Neural crest cell (in vitro differentiated cells): ENCODE results near the gene AFMID. TPM values are rescaled to one million over a fixed set of nuclear protein-coding genes. Genes with fewer than 3 reads are reported as not detected.

Experiments used
- DNase-seq: peaks from one replicate; pipeline ENCODE4 v3.0.0; 2021; ENCODE audit warnings: low read depth, mixed read lengths, low spot score
- H3K27ac Mint-ChIP-seq: one replicate; pipeline ENCODE4 v1.8.0; 2021; ENCODE audit warnings: mild to moderate bottlenecking, mixed read lengths; ENCODE audit not compliant: unreplicated experiment
- H3K27me3 Mint-ChIP-seq: 2 replicates; pipeline ENCODE4 v1.8.0; 2021; ENCODE audit warnings: low read depth, mild to moderate bottlenecking, mixed read lengths
- H3K36me3 Mint-ChIP-seq: 2 replicates; pipeline ENCODE4 v1.8.0; 2021; ENCODE audit warnings: low read depth, mild to moderate bottlenecking, mixed read lengths
- H3K4me1 Mint-ChIP-seq: 2 replicates; pipeline ENCODE4 v1.8.0; 2021; ENCODE audit warnings: mixed read lengths
- H3K4me3 Mint-ChIP-seq: one replicate; pipeline ENCODE4 v1.8.0; 2021; ENCODE audit warnings: mild to moderate bottlenecking, mixed read lengths
- H3K9me3 Mint-ChIP-seq: 2 replicates; pipeline ENCODE4 v1.8.0; 2021; ENCODE audit warnings: mixed read lengths
- CTCF ChIP-seq: fragments of 200-600 bp; sonication (generic); conservative IDR thresholded peaks from 2 replicates; pipeline ENCODE4 v1.5.0; 2021; ENCODE audit warnings: antibody characterized with exemption, mild to moderate bottlenecking
- total RNA-seq: library from RNA; stranded (reverse); gene quantifications from 2 replicates; pipeline ENCODE4 v1.2.1, GENCODE V29; 2021

The AFMID gene
- total RNA-seq, 1 donor from 2014 or later = 41.9 TPM

DNA sequence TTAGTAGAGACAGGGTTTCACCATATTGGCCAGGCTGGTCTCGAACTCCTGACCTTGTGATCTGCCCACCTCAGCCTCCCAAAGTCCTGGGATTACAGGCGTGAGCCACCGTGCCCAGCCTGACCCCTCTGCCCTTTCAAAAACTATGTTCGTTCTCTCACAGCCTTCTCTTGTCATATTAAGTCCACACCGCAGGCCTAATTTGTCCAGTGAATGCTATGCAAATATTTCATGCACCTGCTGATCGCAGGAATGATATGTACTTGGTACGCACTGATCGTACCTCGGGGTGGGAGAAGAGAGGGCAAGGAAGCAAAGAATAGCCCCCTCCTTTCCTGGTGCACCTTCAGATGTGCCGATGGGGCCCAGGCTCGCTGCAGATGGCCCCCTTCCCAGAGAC is 23.9 kb downstream of the AFMID start:
- Mint-ChIP-seq H3K27ac (no peak overlapping the region), H3K4me3 (peak overlapping the region; percentile 66), H3K9me3 (no peaks in the 10 kb centered on the region), H3K4me1 (peaks cover 11% of the 10 kb centered on the region), H3K36me3 (no peaks in the 10 kb centered on the region), H3K27me3 (no peaks in the 10 kb centered on the region)
- no peak for TF ChIP-seq CTCF
- DNase-seq = no peak

DNA sequence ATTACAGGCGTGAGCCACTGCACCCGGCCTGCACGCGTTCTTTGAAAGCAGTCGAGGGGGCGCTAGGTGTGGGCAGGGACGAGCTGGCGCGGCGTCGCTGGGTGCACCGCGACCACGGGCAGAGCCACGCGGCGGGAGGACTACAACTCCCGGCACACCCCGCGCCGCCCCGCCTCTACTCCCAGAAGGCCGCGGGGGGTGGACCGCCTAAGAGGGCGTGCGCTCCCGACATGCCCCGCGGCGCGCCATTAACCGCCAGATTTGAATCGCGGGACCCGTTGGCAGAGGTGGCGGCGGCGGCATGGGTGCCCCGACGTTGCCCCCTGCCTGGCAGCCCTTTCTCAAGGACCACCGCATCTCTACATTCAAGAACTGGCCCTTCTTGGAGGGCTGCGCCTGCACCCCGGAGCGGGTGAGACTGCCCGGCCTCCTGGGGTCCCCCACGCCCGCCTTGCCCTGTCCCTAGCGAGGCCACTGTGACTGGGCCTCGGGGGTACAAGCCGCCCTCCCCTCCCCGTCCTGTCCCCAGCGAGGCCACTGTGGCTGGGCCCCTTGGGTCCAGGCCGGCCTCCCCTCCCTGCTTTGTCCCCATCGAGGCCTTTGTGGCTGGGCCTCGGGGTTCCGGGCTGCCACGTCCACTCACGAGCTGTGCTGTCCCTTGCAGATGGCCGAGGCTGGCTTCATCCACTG is 27.0 kb downstream of the AFMID start, which contains the start of gene BIRC5:
Gene BIRC5 (plus strand): TSS at position 238 of the 690 bp plus-strand sequence. CDS start 64 bp downstream, at position 302.
- peak; percentile 91 for DNase-seq
- Mint-ChIP-seq H3K36me3 (peaks cover 9% of the 10 kb centered on the region), H3K27ac (peak within 1 kb of the TSS; percentile 98)

DNA sequence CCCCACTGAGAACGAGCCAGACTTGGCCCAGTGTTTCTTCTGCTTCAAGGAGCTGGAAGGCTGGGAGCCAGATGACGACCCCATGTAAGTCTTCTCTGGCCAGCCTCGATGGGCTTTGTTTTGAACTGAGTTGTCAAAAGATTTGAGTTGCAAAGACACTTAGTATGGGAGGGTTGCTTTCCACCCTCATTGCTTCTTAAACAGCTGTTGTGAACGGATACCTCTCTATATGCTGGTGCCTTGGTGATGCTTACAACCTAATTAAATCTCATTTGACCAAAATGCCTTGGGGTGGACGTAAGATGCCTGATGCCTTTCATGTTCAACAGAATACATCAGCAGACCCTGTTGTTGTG is 27.5 kb downstream of the AFMID start:
- Mint-ChIP-seq H3K27me3 (no peaks in the 10 kb centered on the region), H3K4me3 (peak overlapping the region; percentile 98)

More for the DNA sequence above, 27.0 kb downstream of the AFMID start, which contains the start of gene BIRC5:
- H3K4me3 Mint-ChIP-seq = peak within 1 kb of the TSS; percentile 98
- no peak for TF ChIP-seq CTCF
- peaks cover 17% of the 10 kb centered on the region for H3K4me1 Mint-ChIP-seq
- H3K9me3 Mint-ChIP-seq = no peaks in the 10 kb centered on the region
- H3K27me3 Mint-ChIP-seq = no peaks in the 10 kb centered on the region

GRCh38 chr17:78219396-78220150 is 32.4 kb downstream of the AFMID start:
- H3K27me3 Mint-ChIP-seq = no peaks in the 10 kb centered on the region
- peak overlapping the region; percentile 27 for H3K4me3 Mint-ChIP-seq
- no peak for TF ChIP-seq CTCF
- no peak for DNase-seq
- H3K4me1 Mint-ChIP-seq = peaks cover 24% of the 10 kb centered on the region
- peaks cover 16% of the 10 kb centered on the region for H3K36me3 Mint-ChIP-seq
- H3K27ac Mint-ChIP-seq = peak overlapping the region; percentile 19
- no peaks in the 10 kb centered on the region for H3K9me3 Mint-ChIP-seq

More for the DNA sequence above, 27.5 kb downstream of the AFMID start:
- Mint-ChIP-seq H3K36me3 (peaks cover 13% of the 10 kb centered on the region), H3K4me1 (peaks cover 22% of the 10 kb centered on the region), H3K27ac (peak overlapping the region; percentile 98), H3K9me3 (no peaks in the 10 kb centered on the region)
- TF ChIP-seq CTCF = no peak
- no peak for DNase-seq

GRCh38 chr17:78223061-78223460 is 35.9 kb downstream of the AFMID start:
- Mint-ChIP-seq H3K36me3 (peaks cover 10% of the 10 kb centered on the region), H3K27me3 (no peaks in the 10 kb centered on the region), H3K4me3 (no peak overlapping the region), H3K4me1 (peaks cover 8% of the 10 kb centered on the region), H3K9me3 (no peaks in the 10 kb centered on the region), H3K27ac (no peak overlapping the region)
- TF ChIP-seq CTCF = no peak
- no peak for DNase-seq
